ENCODE data around the gene AFF2. TPM values are rescaled to one million over a fixed set of nuclear protein-coding genes. Genes with fewer than 3 reads are reported as not detected.

AFF2 gene
- 10 to 100 TPM in 1 of 3 donors, 1 to 10 TPM in 2; 4.6 to 41.0 (median 5.7) TPM for total RNA-seq

GRCh38 chrX:148500423-148501385, at the start of gene AFF2:
TSS of gene AFF2 (plus strand) at chrX:148500617. CDS start at chrX:148501098, 481 bp downstream.
- Histone ChIP-seq H3K27me3 (peaks cover 0 to 52% of the 10 kb centered on the region in 2 donors), H3K36me3 (no peaks in the 10 kb centered on the region), H3K27ac (no peak within 1 kb of the TSS), H3K9me3 (no peaks in the 10 kb centered on the region), H3K4me3 (peak within 1 kb of the TSS; percentile 44 to 65 (median 47)), H3K4me1 (no peaks in the 10 kb centered on the region)
- TF ChIP-seq CTCF (IDR thresholded peaks at IDR 0.05) (no peak), POLR2A (IDR thresholded peaks at IDR 0.05) (no peak), POLR2AphosphoS5 (IDR thresholded peaks at IDR 0.05) (no peak)
- intact Hi-C loops (cut with DNase I; ENCODE audit: low total_unique reads): no loop called here
- no peak for DNase-seq (ENCODE audit: low spot score in 2 of 2)

- intact Hi-C loops (cut with DNase I; ENCODE audit: low total_unique reads): no loop called here
- no peaks in the 10 kb centered on the region for H3K27me3 ChIP-seq
- no peaks in the 10 kb centered on the region for H3K9me3 ChIP-seq
- H3K36me3 ChIP-seq: no peaks in the 10 kb centered on the region
- no peak overlapping the region for H3K4me3 ChIP-seq
- no peak for TF ChIP-seq POLR2AphosphoS5 (IDR thresholded peaks at IDR 0.05)
- no peak for TF ChIP-seq POLR2A (IDR thresholded peaks at IDR 0.05)
- TF ChIP-seq CTCF (IDR thresholded peaks at IDR 0.05): no peak
- DNase-seq (ENCODE audit: low spot score in 2 of 2): no peak
- H3K27ac ChIP-seq: no peak overlapping the region
- H3K4me1 ChIP-seq: no peaks in the 10 kb centered on the region
These were observed 43.1 kb upstream of the AFF2 start for GRCh38 chrX:148457279-148457678.

DNA sequence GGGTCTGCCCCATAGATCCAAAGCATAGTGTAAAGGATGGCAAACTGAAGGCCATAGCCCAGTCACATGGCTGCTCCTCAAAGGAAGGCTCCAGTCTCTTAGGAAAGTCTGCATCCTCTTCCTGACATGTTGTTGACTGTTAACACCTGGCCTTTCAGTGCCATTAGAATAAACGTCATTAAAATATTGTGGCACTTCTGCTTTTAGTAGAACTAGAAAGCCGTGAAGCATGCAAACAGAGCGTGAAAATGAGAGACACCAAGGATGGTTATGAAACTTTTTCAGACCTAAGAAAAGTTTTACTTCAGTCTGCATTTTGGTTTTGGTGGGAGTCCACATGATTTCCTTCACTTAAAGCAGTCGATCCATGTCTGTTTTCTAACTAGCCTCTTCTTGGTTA, 41.1 kb upstream of the AFF2 start:
- no peak for DNase-seq (ENCODE audit: low spot score in 2 of 2)
- H3K27me3 ChIP-seq: peaks cover 0 to 6% of the 10 kb centered on the region in 2 donors
- H3K4me3 ChIP-seq: no peak overlapping the region
- H3K27ac ChIP-seq: no peak overlapping the region
- H3K4me1 ChIP-seq: no peaks in the 10 kb centered on the region
- no peaks in the 10 kb centered on the region for H3K9me3 ChIP-seq
- no peaks in the 10 kb centered on the region for H3K36me3 ChIP-seq
- intact Hi-C loops (cut with DNase I; ENCODE audit: low total_unique reads): no loop called here
- no peak for TF ChIP-seq POLR2A (IDR thresholded peaks at IDR 0.05)
- TF ChIP-seq POLR2AphosphoS5 (IDR thresholded peaks at IDR 0.05): no peak
- no peak for TF ChIP-seq CTCF (IDR thresholded peaks at IDR 0.05)

GRCh38 chrX:148466292-148466691, 34.1 kb upstream of the AFF2 start:
- Histone ChIP-seq H3K4me1 (no peaks in the 10 kb centered on the region), H3K4me3 (no peak overlapping the region), H3K27ac (no peak overlapping the region), H3K9me3 (no peaks in the 10 kb centered on the region), H3K36me3 (no peaks in the 10 kb centered on the region), H3K27me3 (peaks cover 0 to 6% of the 10 kb centered on the region in 2 donors)
- no peak for TF ChIP-seq POLR2AphosphoS5 (IDR thresholded peaks at IDR 0.05)
- no peak for TF ChIP-seq POLR2A (IDR thresholded peaks at IDR 0.05)
- no peak for TF ChIP-seq CTCF (IDR thresholded peaks at IDR 0.05)
- no peak for DNase-seq (ENCODE audit: low spot score in 2 of 2)
- intact Hi-C loops (cut with DNase I; ENCODE audit: low total_unique reads): no loop called here

GRCh38 chrX:148470324-148470723, 30.1 kb upstream of the AFF2 start:
- no peak for TF ChIP-seq POLR2AphosphoS5 (IDR thresholded peaks at IDR 0.05)
- no peak for TF ChIP-seq POLR2A (IDR thresholded peaks at IDR 0.05)
- TF ChIP-seq CTCF (IDR thresholded peaks at IDR 0.05): no peak
- Histone ChIP-seq H3K4me3 (no peak overlapping the region), H3K36me3 (no peaks in the 10 kb centered on the region), H3K27ac (no peak overlapping the region), H3K4me1 (no peaks in the 10 kb centered on the region), H3K9me3 (no peaks in the 10 kb centered on the region), H3K27me3 (no peaks in the 10 kb centered on the region)
- intact Hi-C loops (cut with DNase I; ENCODE audit: low total_unique reads): no loop called here
- no peak for DNase-seq (ENCODE audit: low spot score in 2 of 2)
